Osteocyte (in vitro differentiated cells): ENCODE data around the gene PCDHGA4. TPM values are rescaled to one million over a fixed set of nuclear protein-coding genes. Genes with fewer than 3 reads are reported as not detected.
"Not testable (repeated sequence)": the region's sequence is repeated elsewhere in the genome, so short reads cannot be mapped to it uniquely, and the experiment has no call there.

ENCODE experiments used
- DNase-seq: peaks from one replicate; pipeline ENCODE4 v3.0.0; 2021; ENCODE audit warnings: mixed read lengths; ENCODE audit not compliant: unreplicated experiment; ENCODE audit errors: extremely low spot score
- H3K27ac Mint-ChIP-seq: one replicate; pipeline ENCODE4 v1.8.0; 2021; ENCODE audit warnings: mild to moderate bottlenecking, mixed read lengths; ENCODE audit not compliant: unreplicated experiment
- H3K27me3 Mint-ChIP-seq: one replicate; pipeline ENCODE4 v1.8.0; 2021; ENCODE audit warnings: mixed read lengths; ENCODE audit not compliant: unreplicated experiment
- H3K36me3 Mint-ChIP-seq: one replicate; pipeline ENCODE4 v1.8.0; 2021; ENCODE audit warnings: mixed read lengths; ENCODE audit not compliant: unreplicated experiment
- H3K4me1 Mint-ChIP-seq: one replicate; pipeline ENCODE4 v1.8.0; 2021; ENCODE audit warnings: mixed read lengths; ENCODE audit not compliant: unreplicated experiment
- H3K4me3 Mint-ChIP-seq: one replicate; pipeline ENCODE4 v1.8.0; 2021; ENCODE audit warnings: mild to moderate bottlenecking, moderate library complexity, mixed read lengths; ENCODE audit not compliant: unreplicated experiment
- H3K9me3 Mint-ChIP-seq: one replicate; pipeline ENCODE4 v1.8.0; 2021; ENCODE audit warnings: mixed read lengths; ENCODE audit not compliant: unreplicated experiment
- total RNA-seq: library from RNA; stranded (reverse); gene quantifications from 2 replicates; pipeline ENCODE4 v1.2.1, GENCODE V29; 2021
- TF ChIP-seq, protein P1 (sequence below): fragments of 200-600 bp; sonication (generic); IDR thresholded peaks from 2 replicates; pipeline ENCODE4 v1.5.0; 2021; ENCODE audit warnings: antibody characterized with exemption, mild to moderate bottlenecking, moderate library complexity

Gene PCDHGA4
- total RNA-seq, 1 donor from 2014 or later: 0.27 TPM

DNA sequence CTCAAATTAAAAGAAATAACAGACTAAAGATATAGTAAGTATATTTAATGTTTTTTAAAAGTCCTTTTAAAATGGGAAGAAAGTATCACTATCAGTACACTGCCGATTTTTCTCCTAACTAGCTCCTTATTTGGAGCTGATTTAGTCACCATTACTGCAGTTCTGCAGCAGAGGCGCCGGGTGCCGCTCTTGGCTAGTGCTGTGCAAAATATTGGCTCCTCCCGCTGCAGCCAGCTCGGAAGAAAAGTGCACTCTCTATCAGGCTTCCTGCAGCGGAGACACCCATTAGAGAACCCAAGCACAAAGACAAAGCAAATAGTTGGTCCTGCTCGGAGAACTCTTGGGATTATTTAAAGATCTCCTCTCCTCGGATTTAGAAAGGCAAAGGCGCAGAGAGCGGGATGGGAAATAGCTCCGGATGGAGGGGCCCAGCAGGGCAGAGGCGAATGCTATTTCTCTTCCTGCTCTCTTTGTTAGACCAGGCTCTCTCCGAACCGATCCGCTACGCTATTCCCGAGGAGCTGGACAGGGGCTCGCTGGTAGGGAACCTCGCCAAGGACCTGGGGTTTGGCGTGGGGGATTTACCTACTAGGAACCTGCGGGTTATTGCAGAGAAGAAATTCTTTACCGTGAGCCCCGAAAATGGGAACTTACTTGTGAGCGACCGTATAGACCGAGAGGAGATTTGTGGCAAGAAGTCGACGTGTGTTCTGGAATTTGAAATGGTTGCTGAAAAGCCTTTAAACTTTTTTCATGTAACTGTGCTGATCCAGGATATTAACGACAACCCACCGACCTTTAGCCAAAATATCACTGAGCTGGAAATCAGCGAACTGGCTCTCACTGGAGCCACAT is 15.4 kb downstream of the PCDHGA4 start, which contains the start of gene PCDHGB3:
Gene PCDHGB3, plus strand, starts transcription at position 249 of the 855 bp plus-strand sequence. Its CDS starts 153 bp downstream, at position 402.
- Mint-ChIP-seq H3K36me3 (no peaks in the 10 kb centered on the region), H3K27ac (no peak within 1 kb of the TSS), H3K4me1 (no peaks in the 10 kb centered on the region), H3K4me3 (no peak within 1 kb of the TSS), H3K9me3 (peaks cover 18% of the 10 kb centered on the region), H3K27me3 (no peaks in the 10 kb centered on the region)
- TF ChIP-seq, protein P1, sequence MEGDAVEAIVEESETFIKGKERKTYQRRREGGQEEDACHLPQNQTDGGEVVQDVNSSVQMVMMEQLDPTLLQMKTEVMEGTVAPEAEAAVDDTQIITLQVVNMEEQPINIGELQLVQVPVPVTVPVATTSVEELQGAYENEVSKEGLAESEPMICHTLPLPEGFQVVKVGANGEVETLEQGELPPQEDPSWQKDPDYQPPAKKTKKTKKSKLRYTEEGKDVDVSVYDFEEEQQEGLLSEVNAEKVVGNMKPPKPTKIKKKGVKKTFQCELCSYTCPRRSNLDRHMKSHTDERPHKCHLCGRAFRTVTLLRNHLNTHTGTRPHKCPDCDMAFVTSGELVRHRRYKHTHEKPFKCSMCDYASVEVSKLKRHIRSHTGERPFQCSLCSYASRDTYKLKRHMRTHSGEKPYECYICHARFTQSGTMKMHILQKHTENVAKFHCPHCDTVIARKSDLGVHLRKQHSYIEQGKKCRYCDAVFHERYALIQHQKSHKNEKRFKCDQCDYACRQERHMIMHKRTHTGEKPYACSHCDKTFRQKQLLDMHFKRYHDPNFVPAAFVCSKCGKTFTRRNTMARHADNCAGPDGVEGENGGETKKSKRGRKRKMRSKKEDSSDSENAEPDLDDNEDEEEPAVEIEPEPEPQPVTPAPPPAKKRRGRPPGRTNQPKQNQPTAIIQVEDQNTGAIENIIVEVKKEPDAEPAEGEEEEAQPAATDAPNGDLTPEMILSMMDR: no peak
- DNase-seq: no peak

DNA sequence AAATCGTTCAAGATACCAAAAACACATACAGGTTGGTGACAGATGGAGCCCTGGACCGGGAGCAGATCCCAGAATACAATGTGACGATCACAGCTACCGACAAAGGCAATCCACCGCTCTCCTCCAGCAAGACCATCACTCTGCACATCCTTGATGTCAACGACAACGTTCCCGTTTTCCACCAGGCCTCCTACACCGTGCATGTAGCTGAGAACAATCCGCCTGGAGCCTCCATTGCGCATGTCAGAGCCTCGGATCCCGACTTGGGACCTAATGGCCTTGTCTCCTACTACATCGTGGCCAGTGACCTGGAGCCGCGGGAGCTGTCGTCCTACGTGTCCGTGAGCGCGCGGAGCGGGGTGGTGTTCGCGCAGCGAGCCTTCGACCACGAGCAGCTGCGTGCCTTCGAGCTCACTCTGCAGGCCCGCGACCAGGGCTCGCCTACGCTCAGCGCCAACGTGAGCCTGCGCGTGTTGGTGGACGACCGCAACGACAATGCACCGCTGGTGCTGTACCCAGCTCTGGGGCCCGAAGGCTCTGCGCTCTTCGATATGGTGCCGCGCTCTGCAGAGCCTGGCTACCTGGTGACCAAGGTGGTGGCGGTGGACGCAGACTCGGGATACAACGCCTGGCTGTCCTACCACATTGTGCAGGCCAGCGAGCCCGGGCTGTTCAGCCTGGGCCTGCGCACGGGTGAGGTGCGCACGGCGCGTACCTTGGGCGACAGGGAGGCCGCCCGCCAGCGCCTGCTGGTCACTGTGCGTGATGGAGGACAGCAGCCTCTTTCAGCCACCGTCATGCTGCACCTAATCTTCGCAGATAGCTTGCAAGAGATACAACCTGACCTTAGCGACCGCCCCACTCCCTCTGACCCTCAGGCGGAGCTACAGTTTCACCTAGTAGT is 17.0 kb downstream of the PCDHGA4 start:
- no peaks in the 10 kb centered on the region for H3K36me3 Mint-ChIP-seq
- peak; percentile 84 for DNase-seq
- H3K27ac Mint-ChIP-seq: no peak overlapping the region
- no peak overlapping the region for H3K4me3 Mint-ChIP-seq
- H3K9me3 Mint-ChIP-seq: peaks cover 18% of the 10 kb centered on the region
- TF ChIP-seq, protein P1: no peak
- H3K4me1 Mint-ChIP-seq: no peaks in the 10 kb centered on the region
- no peaks in the 10 kb centered on the region for H3K27me3 Mint-ChIP-seq

DNA sequence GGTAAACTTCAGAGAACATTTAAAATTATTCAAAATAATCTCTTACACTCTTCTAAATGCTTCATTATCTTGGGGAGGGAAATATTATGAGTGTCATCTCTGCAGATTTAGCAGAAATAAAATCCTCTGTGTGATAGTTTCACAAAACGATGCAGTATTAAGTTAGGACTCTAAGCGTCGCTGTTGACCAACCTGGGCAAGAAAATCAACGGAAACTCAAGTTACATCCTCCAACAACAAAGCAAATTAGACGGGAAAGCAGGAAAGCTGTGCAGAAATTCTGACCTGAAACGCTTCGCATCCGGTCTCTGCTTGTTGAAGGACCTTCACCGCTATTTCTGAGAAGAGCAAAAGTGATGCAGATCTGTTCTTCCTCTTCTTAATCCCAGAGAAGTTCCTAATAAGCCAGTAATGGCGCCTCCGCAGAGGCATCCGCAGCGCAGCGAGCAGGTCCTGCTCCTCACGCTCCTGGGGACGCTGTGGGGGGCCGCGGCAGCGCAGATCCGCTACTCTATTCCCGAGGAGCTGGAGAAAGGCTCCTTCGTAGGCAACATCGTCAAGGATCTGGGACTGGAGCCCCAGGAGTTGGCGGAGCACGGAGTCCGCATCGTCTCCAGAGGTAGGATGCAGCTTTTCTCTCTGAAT is 19.0 kb downstream of the PCDHGA4 start, which contains the start of gene PCDHGA6:
Gene PCDHGA6, plus strand, starts transcription at position 219 of the 645 bp plus-strand sequence. Its CDS starts 193 bp downstream, at position 412.
- Mint-ChIP-seq H3K27ac (no peak within 1 kb of the TSS), H3K36me3 (no peaks in the 10 kb centered on the region), H3K4me3 (no peak within 1 kb of the TSS), H3K4me1 (no peaks in the 10 kb centered on the region), H3K27me3 (no peaks in the 10 kb centered on the region), H3K9me3 (peaks cover 22% of the 10 kb centered on the region)
- peak; percentile 81 for DNase-seq
- TF ChIP-seq, protein P1: no peak

DNA sequence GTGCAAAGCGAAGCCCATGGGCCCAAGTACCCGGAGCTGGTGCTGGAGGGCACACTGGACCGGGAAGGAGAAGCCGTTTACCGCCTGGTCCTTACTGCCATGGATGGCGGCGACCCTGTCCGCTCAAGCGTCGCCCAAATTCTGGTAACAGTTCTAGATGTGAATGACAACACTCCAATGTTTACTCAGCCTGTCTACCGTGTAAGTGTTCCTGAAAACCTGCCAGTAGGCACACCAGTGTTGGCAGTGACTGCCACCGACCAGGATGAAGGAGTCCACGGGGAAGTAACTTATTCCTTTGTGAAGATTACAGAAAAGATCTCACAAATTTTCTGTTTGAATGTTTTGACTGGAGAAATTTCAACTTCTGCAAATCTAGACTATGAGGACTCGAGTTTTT is 19.8 kb downstream of the PCDHGA4 start:
- no peaks in the 10 kb centered on the region for H3K4me1 Mint-ChIP-seq
- peaks cover 29% of the 10 kb centered on the region for H3K9me3 Mint-ChIP-seq
- DNase-seq: peak; percentile 80
- no peaks in the 10 kb centered on the region for H3K27me3 Mint-ChIP-seq
- H3K4me3 Mint-ChIP-seq: no peak overlapping the region
- no peak overlapping the region for H3K27ac Mint-ChIP-seq
- H3K36me3 Mint-ChIP-seq: no peaks in the 10 kb centered on the region
- TF ChIP-seq, protein P1: no peak

DNA sequence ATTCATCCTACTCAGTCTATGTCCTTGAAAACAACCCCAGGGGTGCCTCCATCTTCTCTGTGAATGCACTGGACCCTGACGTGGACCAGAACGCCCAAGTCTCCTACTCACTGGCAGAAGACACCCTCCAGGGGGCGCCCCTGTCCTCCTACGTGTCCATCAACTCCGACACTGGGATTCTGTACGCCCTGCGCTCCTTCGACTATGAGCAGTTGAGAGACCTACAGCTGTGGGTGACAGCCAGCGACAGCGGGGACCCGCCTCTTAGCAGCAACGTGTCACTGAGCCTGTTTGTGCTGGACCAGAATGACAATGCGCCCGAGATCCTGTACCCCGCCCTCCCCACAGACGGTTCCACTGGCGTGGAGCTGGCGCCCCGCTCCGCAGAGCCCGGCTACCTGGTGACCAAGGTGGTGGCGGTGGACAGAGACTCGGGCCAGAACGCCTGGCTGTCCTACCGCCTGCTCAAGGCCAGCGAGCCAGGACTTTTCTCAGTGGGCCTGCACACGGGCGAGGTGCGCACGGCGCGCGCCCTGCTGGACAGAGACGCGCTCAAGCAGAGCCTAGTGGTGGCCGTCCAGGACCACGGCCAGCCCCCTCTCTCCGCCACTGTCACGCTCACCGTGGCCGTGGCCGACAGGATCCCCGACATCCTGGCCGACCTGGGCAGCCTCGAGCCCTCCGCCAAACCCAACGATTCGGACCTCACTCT is 20.8 kb downstream of the PCDHGA4 start:
- H3K27me3 Mint-ChIP-seq, H3K36me3 Mint-ChIP-seq, H3K27ac Mint-ChIP-seq, H3K4me3 Mint-ChIP-seq, DNase-seq, H3K4me1 Mint-ChIP-seq: not testable (repeated sequence)
- H3K9me3 Mint-ChIP-seq: peaks cover 35% of the 10 kb centered on the region
